GM21576 (cell line): Measurements from ENCODE around the gene UHRF2.
"Not testable (repeated sequence)": the region's sequence is repeated elsewhere in the genome, so short reads cannot be mapped to it uniquely, and the experiment has no call there.

Experiments used
- ATAC-seq: cut with Tn5 transposase; IDR thresholded peaks from one replicate; pipeline ENCODE4 v1.9.1; 2021; ENCODE audit warnings: mild to moderate bottlenecking, moderate library complexity; ENCODE audit not compliant: unreplicated experiment

The UHRF2 gene

DNA sequence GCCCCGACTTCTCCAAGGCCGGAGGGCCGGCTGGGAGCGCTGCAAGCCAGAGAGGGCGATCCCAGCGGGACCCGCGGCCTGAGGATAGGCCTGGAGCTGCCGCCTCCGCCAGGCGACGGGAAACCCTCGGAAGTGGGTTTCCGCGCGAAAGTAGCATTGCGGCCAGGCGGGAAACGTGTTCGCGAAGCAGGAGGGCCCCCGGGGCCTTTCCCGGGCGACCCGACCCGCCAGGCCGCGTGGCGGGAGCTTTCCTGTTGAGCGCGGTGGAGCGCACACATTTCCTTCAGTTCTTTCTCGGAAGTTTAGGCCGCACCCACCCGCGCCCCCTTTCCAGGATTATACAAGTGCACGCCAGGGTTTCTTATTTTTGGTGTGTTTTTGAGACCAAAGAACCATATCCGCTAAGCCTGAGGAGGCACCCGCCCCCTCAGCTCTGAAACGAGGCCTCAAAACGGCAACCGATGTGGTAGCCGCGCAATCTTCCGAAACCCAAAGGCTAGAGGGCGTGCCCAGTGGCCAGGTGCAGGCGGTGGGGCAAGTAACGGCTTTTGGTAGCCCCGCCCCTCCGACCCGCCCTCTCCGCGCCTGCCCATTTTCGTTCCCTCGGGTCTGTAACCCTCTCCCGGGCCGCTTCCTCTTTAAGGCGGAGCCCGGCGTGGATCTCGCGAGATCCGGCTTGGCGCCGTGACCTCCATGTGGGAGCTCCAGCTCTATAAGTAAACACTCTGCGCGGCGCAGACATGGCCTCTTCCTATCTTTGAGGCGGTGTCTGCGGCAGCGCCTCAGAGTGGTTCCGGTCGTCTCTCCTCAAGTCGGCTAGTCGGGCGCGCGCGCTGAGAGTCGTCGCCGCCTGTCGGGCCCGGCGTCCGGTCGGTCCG is at the start of gene UHRF2:
Gene UHRF2, plus strand, starts transcription at position 713 of the 878 bp plus-strand sequence. CDS start 292 bp downstream, outside the sequence.
- peak; percentile 75 for ATAC-seq

- no peak for ATAC-seq
Observed at GRCh38 chr9:6367128-6367890, 45.7 kb upstream of the UHRF2 start.

DNA sequence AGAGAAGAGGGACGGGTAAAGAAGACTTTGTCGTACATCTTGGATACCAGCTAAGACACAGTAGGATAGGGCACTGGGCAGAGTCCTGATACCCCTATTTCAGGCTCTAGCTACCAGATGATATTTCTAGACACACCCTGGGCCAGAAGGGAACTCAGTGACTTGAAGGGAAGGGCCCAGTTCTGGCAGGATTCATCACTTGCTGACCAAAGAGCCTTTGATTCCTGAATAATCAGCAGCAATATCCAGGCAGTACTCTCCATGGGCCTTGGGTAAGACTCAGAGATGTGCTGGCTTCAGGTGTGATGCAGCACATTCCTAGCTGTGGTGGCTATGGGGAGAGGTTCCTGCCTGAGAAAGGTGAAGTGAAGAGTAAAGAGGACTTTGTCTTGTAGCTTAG is 44.2 kb upstream of the UHRF2 start:
- ATAC-seq: no peak

DNA sequence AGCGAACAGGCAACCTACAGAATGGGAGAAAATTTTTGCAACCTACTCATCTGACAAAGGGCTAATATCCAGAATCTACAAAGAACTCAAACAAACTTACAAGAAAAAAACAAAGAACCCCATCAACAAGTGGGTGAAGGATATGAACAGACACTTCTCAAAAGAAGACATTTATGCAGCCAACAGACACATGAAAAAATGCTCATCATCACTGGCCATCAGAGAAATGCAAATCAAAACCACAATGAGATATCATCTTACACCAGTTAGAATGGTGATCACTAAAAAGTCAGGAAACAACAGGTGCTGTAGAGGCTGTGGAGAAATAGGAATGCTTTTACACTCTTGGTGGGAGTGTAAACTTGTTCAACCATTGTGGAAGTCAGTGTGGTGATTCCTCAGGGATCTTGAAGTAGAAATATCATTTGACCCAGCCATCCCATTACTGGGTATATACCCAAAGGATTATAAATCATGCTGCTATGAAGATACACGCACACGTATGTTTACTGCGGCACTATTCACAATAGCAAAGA is 31.5 kb upstream of the UHRF2 start:
- not testable (repeated sequence) for ATAC-seq

- ATAC-seq: no peak
Observed at GRCh38 chr9:6382681-6383080, 30.3 kb upstream of the UHRF2 start.

DNA sequence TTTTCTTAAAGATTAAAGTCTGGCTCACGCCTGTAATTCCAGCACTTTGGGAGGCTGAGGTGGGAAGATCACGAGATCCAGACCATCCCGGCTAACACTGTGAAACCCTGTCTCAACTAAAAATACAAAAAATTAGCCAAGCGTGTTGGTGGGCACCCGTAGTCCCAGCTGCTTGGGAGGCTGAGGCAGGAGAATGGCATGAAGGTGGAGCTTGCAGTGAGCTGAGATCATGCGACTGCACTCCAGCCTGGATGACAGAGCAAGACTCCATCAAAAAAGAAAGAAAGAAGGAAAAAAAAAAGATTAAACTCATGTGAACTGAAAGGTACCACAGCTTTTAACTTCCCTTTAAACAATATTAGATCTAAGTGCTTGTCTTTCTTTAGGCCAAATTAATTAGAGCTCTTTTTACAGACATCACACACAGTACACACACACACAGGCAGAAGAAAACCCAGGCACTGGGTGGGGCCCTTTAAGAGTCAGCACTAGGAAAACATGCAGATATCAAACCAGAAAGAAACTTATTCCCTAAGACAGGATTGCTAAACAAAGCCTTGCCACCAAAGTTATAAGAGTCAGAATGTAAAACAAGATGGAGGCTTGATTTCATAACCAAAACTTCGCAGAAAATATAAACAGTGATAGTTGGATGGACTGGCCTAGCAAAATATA is 29.3 kb upstream of the UHRF2 start:
- ATAC-seq: no peak

DNA sequence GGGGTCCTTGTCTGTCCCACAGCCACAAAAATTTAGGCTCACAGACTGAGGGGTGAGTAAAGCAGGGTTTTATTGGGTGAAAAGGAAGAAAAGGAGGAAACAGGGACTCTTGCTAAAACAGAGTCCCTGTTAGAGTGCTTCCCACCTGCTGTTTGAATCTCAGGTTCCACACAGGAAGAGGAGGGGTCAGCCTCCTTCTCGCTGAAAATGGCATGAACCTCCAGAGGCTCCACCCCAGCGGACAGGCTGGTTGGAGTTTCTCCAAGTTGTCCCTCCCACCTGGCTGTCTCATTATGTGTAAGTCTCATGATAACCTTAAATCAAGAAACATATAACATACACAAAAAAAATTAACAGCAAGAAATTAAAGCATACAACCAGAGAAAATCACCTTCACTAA is 28.3 kb upstream of the UHRF2 start:
- no peak for ATAC-seq

DNA sequence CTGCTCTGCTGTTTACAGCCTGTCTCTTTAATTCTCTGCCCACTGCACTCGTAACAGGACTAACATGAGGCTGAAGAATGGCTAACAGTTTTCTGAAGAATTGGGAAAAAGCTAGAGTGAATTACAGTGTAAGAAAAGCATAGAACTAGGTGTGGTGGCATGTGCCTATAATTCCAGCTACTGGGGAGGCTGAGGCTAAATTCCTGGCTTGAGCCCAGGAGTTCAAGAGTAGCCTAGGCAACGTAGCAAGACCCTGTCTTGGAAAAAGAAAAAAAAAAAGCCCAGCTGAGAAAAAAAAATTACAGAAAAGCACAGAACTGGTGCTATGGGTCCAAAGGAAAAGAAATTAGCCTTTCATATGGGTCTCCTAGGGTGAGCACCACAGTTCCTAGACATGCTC is 13.9 kb upstream of the UHRF2 start:
- ATAC-seq: no peak

GRCh38 chr9:6405371-6405770 is 7.6 kb upstream of the UHRF2 start:
- ATAC-seq: no peak

DNA sequence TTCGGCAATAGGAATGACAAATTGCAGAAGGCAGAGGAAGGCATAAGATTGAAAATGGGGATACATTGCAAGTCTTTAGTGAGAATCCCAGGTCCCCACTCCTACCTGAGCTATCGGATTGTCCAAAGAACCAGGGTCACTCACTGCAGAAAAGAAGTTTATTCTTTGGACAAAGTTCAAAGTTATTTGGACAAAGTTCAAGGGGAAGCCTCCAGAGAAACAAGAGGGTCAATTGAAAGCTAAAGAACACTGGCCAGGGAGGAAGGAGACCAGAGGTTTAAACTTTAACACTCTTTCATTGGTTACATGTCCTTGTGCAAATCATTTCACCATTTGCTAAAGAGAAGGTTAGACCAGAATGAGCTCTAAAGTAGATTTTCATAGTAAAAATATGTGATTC is 5.2 kb upstream of the UHRF2 start:
- ATAC-seq: no peak

DNA sequence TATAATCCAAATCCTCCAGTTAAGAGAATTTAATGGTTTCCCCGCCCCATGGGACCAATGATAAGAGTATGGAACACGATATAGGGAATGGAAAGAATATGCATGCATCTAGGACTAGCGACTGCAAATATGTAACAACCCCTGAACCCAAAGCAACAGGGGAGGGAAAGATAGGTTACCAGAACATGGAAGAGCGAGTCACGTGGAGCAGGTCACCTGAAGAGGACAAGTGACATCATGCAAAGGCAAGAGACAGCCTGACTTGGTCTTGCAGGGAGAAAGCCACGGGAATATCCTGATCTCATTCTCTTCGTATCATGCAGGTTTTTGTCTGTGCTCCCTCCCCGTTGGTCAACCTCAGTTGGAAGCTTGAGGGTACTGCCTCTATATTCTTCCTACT is 4.7 kb upstream of the UHRF2 start:
- ATAC-seq: no peak

DNA sequence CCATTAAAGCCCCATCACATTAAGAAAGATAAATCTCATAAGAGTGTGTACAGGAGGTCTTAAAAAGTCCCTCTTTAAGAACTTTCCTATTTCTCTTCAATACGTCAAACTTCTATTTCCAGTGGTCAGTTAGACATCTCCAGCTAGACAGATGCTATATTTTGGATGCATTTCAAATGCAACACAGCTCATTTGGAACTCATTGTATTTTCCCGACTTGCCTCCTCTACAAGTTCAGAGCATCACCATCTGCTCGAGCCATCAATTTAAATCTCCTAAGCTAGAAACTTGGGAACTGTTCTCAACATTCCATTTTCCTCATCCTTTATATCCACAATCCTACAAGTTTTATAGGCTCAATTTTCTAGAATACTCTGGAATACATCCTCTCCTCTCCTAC is 3.2 kb upstream of the UHRF2 start:
- no peak for ATAC-seq

DNA sequence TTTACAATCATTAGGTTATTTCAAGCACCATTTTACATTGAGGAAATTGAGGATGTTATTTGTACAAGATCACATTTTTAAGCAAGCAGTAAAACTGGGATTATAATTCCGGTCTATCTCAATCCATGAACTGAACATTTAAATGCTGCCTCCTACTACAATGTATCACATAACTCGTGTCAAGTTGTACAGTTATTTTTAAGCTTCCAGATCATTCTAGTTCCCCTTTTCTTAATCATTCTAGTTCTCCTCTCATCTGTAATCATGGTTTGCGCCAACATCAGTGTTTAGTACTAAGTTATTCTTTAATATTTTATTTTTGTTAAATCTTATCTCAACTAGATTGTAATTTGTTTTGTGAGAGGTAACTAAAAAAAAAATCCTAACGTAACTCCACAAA is 2.4 kb upstream of the UHRF2 start:
- no peak for ATAC-seq

GRCh38 chr9:6413365-6414246 is 607 bp downstream of the UHRF2 start:
- ATAC-seq: peak; percentile 13

- no peak for ATAC-seq
Observed at GRCh38 chr9:6414247-6414641, 1.2 kb downstream of the UHRF2 start.

- no peak for ATAC-seq
Observed at GRCh38 chr9:6415266-6415665, 2.3 kb downstream of the UHRF2 start.

DNA sequence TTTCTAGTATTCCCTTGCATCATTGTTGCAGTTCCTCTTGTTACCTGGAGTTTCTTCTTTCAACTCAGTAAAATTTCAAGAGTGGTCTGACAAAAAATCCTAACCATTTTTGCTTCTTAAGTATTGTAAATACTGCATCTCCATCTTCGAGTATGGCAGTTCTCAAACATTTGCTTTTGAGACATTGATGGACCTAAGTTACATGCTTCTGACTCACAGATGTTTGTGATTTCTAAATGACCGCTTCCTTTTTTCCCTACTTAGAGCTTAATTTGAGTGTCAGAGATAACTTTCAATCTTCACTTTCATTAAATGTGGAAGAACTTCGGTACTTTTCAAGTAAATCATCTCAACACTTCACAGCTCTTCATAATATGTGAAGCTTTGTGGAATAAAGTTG is 4.2 kb downstream of the UHRF2 start:
- ATAC-seq: no peak

- no peak for ATAC-seq
Observed at GRCh38 chr9:6418764-6419163, 5.8 kb downstream of the UHRF2 start.

GRCh38 chr9:6424940-6425339 is 11.9 kb downstream of the UHRF2 start:
- no peak for ATAC-seq

- ATAC-seq: no peak
Observed at GRCh38 chr9:6426117-6426516, 13.1 kb downstream of the UHRF2 start.
